Measurements from ENCODE around the gene CDX1. TPM values are rescaled to one million over a fixed set of nuclear protein-coding genes. Genes with fewer than 3 reads are reported as not detected.

CDX1 gene
- total and polyA plus RNA-seq, 2 of the 8 experiments (the other 6 are each of a cell fraction or from before 2014, with no cell fraction given), result not detected

DNA sequence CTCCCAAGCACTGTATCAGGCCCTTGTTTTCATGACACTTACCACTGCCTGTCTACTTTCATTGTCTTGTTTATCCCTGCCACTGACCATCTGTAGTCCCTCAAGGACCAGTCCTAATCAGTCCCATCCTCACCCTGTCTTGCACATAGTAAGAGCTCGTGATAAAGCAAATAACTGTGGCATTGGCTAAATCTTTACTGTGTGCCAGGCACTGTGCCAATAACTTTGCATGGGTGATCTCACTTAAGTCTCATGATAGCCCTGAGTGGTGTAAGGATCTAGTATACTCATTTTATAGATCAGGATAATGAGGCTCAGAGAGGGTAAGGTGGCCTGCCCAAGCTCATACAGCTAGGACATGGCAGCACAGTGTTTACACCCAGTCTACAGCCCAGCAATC is 5.6 kb downstream of the CDX1 start:
- Histone ChIP-seq H3K9me3 (ENCODE audit: insufficient read depth in 2 of 2, low read depth in 1 of 2, low read length in 1 of 2) (no peaks in the 10 kb centered on the region), H3K18ac (ENCODE audit: extremely low read depth, low read length) (no peak overlapping the region), H3K56ac (replicated peaks; ENCODE audit: insufficient read length, low read depth, low read length) (no peak overlapping the region), H3K4me1 (replicated peaks in 1 of 4; ENCODE audit: control insufficient read depth in 3 of 4, insufficient read depth in 4 of 4, low read length in 3 of 4) (peaks cover 0 to 6% (median 4%) of the 10 kb centered on the region in 4 experiments; a peak in 5 of 7 replicates), H3K4me3 (ENCODE audit: extremely low read depth in 1 of 4, insufficient read depth in 2 of 4, low read depth in 3 of 4, low read length in 4 of 4) (no peak overlapping the region), H4K91ac (replicated peaks; ENCODE audit: insufficient read length, low read length) (no peak overlapping the region), H2AFZ (ENCODE audit: low read length) (no peak overlapping the region), H3K79me1 (ENCODE audit: low read depth, low read length) (no peaks in the 10 kb centered on the region; the same call in 1 of the 2 replicates), H3K23me2 (ENCODE audit: low read depth, low read length) (peaks cover 2% of the 10 kb centered on the region; the same call in 1 of the 2 replicates), H2BK15ac (ENCODE audit: low read length) (no peak overlapping the region), H4K8ac (ENCODE audit: extremely low read depth, insufficient read depth, low read length) (no peak overlapping the region), H3K79me2 (ENCODE audit: control insufficient read depth in 1 of 2, insufficient read depth in 2 of 2, low read length in 2 of 2) (no peaks in the 10 kb centered on the region), H3K27ac (ENCODE audit: low read depth, low read length) (no peak overlapping the region), H2BK20ac (ENCODE audit: low read length) (no peak overlapping the region), H2AK5ac (ENCODE audit: low read depth, low read length) (no peak overlapping the region), H4K20me1 (replicated peaks in 1 of 2; ENCODE audit: control insufficient read depth in 1 of 2, insufficient read depth in 2 of 2, low read length in 2 of 2) (peaks cover 3 to 4% of the 10 kb centered on the region in 2 experiments), H2BK5ac (ENCODE audit: low read depth, low read length) (no peak overlapping the region), H2BK12ac (ENCODE audit: low read depth, low read length) (no peak overlapping the region), H3K14ac (ENCODE audit: insufficient read length) (no peak overlapping the region), H3K36me3 (ENCODE audit: control insufficient read depth in 2 of 4, insufficient read depth in 4 of 4, low read length in 3 of 4) (no peaks in the 10 kb centered on the region), H3K27me3 (replicated peaks in 1 of 4; ENCODE audit: control insufficient read depth in 3 of 4, extremely low read depth in 1 of 4, insufficient read depth in 3 of 4, low read length in 3 of 4) (peaks cover 31 to 52% (median 46%) of the 10 kb centered on the region in 4 experiments), H3K23ac (ENCODE audit: insufficient read length) (no peak overlapping the region), H2BK120ac (replicated peaks; ENCODE audit: low read depth, low read length) (no peak overlapping the region), H3K4me2 (ENCODE audit: insufficient read depth in 1 of 2, low read depth in 2 of 2, low read length in 2 of 2) (no peak overlapping the region), H4K5ac (ENCODE audit: insufficient read length, low read depth, low read length) (no peak overlapping the region), H3K4ac (replicated peaks; ENCODE audit: insufficient read length, low read depth, low read length) (no peak overlapping the region), H3K9ac (replicated peaks in 1 of 4; ENCODE audit: extremely low read depth in 1 of 4, low read depth in 3 of 4, low read length in 3 of 4) (no peak overlapping the region)
- POLR2A ChIA-PET (ENCODE audit: partially characterized antibody), result no interaction called here
- CTCF ChIA-PET (ENCODE audit: partially characterized antibody), result interaction anchor here (0.9 to 17.8 kb wide), 16 partner anchors 9 to 179 kb away, joined by 3 to 406 read pairs (median 8); partner anchors contain the start of genes ARSI, CDX1, PDGFRB and SLC6A7
- WGBS, 2 experiments (ENCODE audit: extremely low coverage in 1 of 2, insufficient coverage in 1 of 2, insufficient read length in 1 of 2, insufficient replicate concordance in 2 of 2, low coverage in 1 of 2, low lambda C conversion rate in 2 of 2, missing lambda C conversion rate in 1 of 2), result 87% methylated on average over 1 of the region's 1 CpG; no CpG with 5 or more reads in 1 of the 2 experiments
- DNase-seq (ENCODE audit: low read depth in 1 of 2, low spot score in 2 of 2) (no peak), FAIRE-seq (no peak)
- TF ChIP-seq SIX5 (IDR thresholded peaks at IDR 0.05; ENCODE audit: low read depth, low read length) (no peak), SP2 (IDR thresholded peaks at IDR 0.05; ENCODE audit: low read length) (no peak), JUN (IDR thresholded peaks at IDR 0.05; ENCODE audit: low read depth, low read length) (no peak), TCF12 (IDR thresholded peaks at IDR 0.05; ENCODE audit: low read depth, low read length) (no peak), SUZ12 (IDR thresholded peaks at IDR 0.05; ENCODE audit: low read length) (no peak), SP1 (IDR thresholded peaks at IDR 0.05; ENCODE audit: low read depth, low read length) (no peak), CTBP2 (IDR thresholded peaks at IDR 0.05; ENCODE audit: borderline replicate concordance, insufficient read depth, insufficient read length, low read length) (no peak), YY1 (IDR thresholded peaks at IDR 0.05; ENCODE audit: low read depth, low read length) (no peak), FOSL1 (IDR thresholded peaks at IDR 0.05; ENCODE audit: insufficient read depth, low read depth, low read length) (no peak), KDM5A (IDR thresholded peaks at IDR 0.05; ENCODE audit: low read length) (no peak), GTF2F1 (IDR thresholded peaks at IDR 0.05; ENCODE audit: borderline replicate concordance, low read depth, low read length) (no peak)
- TF ChIP-seq, protein P1, sequence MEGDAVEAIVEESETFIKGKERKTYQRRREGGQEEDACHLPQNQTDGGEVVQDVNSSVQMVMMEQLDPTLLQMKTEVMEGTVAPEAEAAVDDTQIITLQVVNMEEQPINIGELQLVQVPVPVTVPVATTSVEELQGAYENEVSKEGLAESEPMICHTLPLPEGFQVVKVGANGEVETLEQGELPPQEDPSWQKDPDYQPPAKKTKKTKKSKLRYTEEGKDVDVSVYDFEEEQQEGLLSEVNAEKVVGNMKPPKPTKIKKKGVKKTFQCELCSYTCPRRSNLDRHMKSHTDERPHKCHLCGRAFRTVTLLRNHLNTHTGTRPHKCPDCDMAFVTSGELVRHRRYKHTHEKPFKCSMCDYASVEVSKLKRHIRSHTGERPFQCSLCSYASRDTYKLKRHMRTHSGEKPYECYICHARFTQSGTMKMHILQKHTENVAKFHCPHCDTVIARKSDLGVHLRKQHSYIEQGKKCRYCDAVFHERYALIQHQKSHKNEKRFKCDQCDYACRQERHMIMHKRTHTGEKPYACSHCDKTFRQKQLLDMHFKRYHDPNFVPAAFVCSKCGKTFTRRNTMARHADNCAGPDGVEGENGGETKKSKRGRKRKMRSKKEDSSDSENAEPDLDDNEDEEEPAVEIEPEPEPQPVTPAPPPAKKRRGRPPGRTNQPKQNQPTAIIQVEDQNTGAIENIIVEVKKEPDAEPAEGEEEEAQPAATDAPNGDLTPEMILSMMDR (IDR thresholded peaks at IDR 0.05; ENCODE audit: control extremely low read depth in 1 of 3, insufficient read depth in 1 of 3, low read depth in 1 of 3, low read length in 3 of 3), result no peak

All from H1 (cell line).